Stimulated activated CD8-positive, alpha-beta memory T cell treated with anti-CD3 and anti-CD28 coated beads, Interleukin-15, amount 100 ng/mL, for 1 hour (primary cell): ENCODE measurements around the gene SLC35D3.
"Not testable (repeated sequence)": the region's sequence is repeated elsewhere in the genome, so short reads cannot be mapped to it uniquely, and the experiment has no call there.

Source experiments
- DNase-seq: peaks from one replicate; pipeline ENCODE4 v3.0.0-alpha.2; 2020; ENCODE audit warnings: low read depth

SLC35D3 gene

DNA sequence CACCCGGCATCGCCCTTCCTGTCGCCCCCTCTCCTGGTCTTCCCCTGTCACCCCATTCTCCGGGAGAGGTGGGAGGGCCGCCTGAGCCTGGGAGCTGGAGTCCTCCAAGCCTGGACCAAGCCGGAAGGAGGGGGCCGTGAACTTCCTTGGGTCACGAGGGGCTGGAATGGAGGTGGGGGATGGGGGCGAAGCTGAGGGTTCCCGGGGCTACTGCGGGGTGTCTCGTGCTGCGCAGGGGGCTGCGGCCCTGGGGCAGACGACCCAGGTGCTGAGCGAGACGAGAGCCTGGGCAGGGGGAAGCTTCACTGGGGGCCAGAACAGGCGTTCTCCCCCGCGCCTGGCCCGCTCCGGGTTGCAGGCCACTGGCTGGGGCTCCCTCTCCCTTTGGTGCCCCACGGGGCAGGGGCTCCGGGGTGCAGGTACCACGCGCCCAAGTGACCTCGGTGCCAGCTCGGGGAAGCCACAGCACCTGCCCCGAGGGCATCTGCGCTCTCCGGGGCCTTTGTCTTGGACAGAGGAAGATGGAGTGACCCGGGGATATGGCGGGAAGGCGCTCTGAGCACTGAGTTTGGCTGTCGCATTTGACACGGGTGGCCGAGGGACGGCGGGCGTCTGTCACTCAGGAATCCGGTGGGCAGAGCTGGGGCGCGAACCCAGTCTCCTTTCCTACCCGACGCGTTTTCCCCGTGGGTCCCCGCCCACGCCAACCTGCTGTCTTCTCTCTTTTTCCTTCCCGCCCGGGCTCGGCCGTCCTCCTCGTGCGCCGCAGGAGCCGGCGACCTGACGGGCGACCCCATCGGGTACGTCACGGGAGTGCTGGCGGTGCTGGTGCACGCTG is 1.2 kb downstream of the SLC35D3 start:
- DNase-seq, result no peak

DNA sequence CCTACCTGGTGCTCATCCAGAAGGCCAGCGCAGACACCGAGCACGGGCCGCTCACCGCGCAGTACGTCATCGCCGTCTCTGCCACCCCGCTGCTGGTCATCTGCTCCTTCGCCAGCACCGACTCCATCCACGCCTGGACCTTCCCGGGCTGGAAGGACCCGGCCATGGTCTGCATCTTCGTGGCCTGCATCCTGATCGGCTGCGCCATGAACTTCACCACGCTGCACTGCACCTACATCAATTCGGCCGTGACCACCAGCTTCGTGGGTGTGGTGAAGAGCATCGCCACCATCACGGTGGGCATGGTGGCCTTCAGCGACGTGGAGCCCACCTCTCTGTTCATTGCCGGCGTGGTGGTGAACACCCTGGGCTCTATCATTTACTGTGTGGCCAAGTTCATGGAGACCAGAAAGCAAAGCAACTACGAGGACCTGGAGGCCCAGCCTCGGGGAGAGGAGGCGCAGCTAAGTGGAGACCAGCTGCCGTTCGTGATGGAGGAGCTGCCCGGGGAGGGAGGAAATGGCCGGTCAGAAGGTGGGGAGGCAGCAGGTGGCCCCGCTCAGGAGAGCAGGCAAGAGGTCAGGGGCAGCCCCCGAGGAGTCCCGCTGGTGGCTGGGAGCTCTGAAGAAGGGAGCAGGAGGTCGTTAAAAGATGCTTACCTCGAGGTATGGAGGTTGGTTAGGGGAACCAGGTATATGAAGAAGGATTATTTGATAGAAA is 2.0 kb downstream of the SLC35D3 start:
- DNase-seq, result no peak

DNA sequence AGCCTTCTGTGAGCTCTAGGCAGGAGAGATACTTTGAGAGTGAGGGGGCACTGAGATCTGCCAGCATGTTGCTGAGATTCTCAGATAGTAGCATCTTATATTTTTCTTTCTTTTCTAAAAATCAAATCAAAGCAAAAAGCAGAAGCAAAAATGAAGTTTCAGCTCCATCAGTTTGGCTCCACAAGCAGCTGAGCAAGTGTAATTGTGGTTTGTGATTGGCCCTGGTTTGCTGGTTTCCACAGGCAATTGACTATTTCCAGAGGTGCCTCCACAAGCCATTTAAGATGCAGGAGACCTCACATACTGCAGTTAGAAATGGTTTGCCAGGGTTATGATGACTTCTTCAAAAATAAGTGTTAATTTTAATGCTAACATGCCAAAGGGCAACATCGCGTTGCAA is 4.3 kb downstream of the SLC35D3 start:
- DNase-seq, result no peak

DNA sequence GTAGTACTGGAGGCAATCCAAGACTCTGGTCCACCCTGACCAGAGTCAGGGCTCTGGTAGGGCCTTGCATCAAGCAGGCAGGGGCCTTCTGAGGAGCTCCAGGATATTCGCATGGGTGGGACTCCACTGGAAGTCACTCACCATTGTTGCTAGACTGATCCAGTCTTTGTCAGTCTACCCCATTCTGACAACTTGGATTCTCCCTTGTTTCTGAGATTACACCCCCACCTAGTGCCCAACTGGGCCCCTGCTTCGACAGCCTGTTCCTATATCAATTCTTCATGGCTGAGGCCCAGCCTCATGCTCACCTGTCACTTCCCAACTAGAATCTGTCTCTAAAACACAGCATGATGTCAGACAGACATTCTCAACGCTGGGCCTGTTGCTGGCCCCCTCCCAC is 5.2 kb downstream of the SLC35D3 start:
- DNase-seq, result no peak

DNA sequence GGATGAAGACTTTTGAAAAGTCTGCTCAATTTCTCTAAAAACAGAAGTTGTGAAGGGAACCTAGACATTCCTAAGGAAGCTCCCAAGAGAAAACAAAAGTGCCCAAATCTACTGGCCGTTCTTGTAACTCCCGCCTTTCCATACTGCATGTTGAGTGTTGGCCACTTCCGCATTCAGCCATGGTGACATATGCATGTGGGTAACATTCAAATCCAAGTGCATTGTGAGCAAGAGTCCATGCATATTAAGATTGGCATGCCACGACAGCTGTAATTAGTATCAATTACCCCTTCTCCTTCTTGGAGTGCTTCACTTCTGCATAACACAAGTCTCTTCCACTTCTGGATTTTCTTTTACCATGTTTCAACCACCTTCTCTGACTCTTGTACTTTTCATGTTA is 8.4 kb downstream of the SLC35D3 start:
- DNase-seq, result no peak

DNA sequence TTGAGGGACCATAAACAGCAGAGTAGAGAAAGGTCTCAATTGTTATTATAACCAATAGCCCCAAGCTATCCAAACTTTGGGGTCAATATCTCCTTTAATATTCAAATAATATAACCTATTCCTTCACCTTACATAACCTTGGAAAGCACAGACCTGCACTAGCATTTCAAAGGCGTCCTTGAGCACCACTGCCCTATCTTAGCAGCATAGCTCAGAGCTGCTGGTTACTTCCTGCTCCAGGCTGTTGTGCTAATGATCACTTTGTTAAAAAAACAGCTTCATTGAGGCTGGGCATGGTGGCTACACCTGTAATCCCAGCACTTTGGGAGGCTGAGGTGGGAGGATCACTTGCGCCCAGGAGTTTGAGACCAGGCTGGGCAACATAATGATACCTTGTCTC is 10.5 kb downstream of the SLC35D3 start:
- DNase-seq, result no peak

DNA sequence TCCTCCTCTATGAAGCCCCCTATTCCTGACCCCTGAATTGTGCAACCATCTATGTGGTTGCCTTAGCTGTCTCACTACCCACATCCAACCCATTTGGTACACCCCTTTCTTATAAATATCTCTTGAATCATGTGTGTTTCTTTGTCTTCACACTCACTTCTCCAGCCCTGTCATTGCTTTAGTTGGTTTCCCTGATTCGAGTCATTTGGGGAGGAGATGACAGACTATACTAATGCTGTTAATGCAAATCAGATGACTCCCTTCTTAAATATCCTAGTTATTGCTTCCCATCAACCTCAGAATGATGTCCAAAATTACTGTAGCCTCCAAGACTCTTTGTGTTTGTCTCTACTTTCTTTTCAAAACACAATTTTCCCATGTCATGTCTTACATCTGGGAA is 23.0 kb downstream of the SLC35D3 start:
- no peak for DNase-seq

DNA sequence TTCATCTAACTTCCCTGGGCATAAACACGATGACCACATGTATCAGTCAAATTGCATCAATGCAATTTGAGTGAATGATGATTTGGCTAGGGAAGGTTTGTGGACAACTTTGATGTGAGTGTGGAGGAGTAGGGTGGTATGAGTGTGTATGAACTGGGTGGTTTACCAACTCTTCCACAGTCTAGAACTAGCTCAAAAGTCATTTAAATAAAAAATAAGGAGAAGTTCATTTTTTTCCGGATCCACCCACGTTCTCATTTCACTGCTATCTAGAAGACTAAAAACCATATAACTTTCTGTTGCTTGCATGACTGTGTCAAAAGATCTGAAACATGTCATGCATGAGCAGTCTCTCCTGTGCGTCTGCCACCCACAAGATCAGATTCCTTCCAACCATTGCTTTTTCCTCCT is 23.6 kb downstream of the SLC35D3 start:
- no peak for DNase-seq

DNA sequence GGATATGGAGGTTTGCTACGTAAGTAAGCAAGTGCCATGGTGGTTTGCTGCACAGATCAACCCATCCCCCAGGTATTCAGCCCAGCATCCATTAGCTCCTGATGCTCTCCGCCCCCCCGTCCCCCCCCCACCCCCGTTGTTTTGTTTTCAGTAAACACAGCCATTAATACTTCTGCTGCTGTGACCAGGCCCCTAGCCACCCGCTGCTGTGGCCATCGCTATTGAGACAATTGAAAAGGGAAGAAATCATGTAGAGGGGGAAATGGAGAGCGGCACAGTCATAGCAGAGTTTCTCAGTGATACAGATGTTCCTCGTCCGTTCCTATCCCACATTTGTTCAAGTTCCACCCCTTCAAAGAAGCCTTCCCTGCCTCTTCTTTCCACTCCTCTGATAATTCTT is 24.9 kb downstream of the SLC35D3 start:
- no peak for DNase-seq

DNA sequence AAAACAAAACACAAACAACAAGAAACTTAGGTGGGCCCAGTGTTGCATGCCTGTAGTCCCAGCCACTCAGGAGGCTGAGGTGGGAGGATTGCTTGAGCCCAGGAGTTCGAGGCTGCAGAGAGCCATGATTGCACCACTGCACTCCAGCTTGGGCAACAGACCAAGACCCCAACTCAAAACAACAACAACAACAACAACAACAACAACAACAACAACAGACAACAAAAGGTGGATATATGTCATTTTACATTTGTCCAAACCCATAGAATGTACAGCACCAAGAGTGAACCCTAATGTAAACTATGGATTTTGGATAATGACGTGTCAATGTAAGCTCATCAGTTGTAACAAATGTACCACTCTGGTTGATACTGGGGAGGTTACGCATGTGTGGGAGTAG is 27.9 kb downstream of the SLC35D3 start:
- not testable (repeated sequence) for DNase-seq

DNA sequence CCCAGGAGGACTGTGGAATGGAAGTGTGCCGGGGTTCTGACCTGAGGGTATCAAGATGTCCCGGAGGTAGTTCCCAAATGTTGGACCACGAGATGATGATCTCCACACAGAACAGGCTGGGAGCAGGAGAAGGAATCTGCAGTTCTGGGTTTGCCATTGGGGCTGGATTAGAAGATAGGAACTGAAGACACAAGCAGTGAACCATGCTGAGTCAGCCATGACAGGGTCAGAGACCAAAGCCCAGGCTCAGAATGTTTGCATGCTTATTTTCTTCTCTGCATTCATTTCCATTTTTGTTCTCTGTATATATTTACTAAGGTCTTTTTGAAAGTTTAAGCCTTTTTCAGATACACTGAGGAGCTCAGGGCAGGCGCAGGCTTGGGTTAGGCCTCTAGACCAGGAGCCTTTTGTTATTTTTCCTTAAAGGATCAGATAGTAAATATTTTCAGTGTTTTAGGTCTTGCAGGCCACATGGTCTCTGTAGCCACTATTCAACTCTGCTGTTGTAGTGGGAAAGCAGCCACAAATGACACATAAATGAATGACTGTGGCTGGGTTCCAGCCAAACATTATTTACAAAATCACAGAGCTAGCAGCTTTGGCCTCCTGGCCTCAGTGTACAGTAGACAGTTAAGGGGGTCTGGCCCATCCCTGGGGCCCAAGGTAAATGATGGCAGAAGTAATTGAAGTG is 28.5 kb downstream of the SLC35D3 start:
- DNase-seq, result no peak

DNA sequence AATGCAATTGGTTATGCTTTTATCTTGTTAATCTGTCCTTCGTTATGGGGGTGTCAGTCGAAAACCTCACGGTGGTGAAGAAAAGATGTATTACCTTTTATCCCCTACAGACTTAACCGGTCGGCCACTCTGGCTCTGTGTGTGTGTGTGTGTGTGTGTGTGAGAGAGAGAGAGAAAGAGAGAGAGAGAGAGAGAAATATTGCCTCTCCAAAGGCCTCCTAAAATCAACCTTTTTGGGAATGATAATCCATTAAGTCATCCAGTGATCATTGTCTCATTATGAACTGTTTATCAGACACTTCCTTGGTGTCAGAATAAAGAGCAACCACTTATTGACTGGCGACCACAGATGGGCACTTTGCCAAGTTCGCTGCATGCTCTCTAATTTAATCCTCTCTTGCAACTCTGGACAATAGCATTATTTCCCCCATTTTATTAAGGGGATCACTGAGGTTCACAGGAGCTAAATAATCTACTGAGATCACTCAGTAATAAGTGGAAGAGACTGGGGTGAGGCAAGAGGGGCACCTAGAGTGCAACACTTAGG is 30.7 kb downstream of the SLC35D3 start:
- DNase-seq, result no peak

DNA sequence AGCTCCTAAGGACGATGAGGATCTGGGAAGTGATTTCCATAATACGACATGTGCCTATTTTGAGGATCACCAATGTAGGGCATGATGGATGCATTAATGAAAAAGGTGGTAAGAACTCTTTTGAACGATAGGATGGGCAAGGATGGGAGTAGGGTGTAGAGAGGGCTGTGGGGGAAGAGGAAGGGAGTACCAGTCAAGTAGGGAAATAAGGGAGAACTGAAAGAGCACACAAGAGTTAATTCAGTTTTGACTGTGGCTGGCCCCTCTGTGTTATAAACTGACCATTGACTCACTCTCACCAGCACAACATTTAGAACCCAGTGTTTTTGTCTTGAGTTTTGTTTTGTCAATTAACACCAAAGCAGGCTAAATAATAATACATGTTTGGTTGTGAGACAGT is 33.0 kb downstream of the SLC35D3 start:
- no peak for DNase-seq

DNA sequence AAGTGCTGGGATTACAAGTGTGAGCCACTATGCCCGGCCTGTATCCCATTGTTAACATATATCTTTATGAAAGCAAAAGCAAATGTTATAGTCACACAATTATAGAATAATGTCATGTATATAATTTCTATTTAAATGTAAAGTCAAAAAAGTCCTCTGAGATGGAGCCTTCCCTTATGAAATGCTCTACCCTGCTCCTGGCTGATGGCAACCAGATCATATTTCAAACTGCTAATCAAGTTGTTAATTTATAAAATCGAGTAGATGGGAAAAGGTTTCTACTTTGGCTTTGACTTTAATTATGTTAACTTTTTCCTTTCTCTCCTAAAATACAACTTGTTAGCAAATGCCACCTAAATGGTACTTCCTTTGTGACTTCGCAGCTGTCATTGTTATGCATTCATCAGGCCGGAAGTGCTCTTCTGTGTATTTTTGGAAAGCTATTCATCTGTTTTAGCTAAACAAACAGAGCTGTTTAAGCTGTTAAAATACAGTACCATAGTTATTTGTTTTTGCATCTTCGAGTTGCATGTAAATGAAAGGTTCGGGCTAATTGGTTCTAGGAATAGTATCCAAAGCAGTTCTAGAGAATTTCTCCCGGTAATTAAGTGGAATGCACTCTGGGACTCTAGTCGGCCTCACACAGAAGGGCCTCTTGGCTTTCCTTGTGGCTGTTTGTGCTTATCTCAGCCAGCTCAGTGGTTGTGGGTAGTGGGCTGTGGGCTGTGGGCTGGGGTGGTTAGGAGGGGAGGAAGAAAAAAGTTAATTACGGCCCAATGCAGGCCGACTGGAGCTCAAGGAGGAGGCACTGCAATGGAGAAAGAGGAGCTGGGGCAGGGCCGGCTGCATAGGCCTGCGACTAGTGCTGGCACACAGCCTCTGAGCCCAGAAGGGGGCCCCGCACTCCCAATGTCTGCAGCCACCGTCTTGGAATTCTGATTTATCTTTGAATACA is 34.8 kb downstream of the SLC35D3 start:
- no peak for DNase-seq

DNA sequence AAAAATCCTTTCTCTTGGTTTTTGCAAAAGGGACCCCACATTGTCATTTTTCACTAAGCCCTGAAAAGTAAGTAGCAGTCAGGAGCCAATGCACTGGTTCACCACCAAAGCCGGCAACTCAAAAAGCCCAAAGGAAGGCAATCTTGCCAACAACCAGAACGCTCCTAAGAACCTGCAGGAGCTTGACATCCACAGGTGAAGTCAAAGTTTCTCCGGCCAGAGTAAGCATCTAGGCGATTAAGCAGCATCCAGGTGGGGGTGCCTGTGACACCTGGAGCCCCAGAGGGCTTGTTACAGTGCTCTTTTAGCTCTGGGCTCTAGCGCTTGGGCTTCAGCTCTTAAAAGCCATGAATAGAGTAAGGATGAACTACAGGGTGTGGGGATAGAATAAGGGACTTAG is 36.1 kb downstream of the SLC35D3 start:
- no peak for DNase-seq

DNA sequence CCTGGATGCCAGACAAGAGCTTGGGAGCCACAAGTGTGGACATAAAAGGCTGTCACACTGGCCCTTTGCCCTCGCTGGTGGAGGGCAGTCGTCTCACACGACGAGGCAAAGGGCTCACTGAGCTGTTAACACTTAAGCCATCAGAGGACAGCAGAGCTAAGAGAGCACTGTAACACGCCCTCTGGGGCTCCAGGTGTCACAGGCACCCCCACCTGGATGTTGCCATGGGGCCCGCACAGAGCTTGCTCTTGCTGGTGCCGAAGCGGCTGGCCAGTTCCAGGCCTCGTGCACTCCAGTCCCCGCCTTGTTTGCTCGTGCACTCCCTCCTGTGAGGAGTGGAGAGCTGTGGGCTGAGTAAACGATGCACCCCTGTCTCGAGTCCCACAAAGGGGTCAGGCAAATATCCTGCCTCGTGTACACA is 37.4 kb downstream of the SLC35D3 start:
- no peak for DNase-seq

DNA sequence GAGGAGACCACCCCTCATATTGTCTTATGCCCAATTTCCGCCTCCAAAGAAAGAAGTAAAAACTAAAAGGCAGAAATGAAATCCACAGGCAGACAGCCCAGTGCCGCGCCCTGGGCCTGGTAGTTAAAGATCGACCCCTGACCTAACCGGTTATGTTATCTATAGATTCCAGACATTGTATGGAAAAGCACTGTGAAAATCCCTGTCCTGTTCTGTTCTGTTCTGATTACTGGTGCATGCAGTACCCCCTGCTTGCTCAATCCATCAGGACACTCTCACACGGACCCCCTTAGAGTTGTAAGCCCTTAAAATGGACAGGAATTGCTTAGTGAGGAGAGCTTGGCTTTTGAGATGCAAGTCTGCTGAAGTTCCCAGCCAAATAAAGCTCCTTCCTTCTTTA is 37.8 kb downstream of the SLC35D3 start:
- DNase-seq, result not testable (repeated sequence)

DNA sequence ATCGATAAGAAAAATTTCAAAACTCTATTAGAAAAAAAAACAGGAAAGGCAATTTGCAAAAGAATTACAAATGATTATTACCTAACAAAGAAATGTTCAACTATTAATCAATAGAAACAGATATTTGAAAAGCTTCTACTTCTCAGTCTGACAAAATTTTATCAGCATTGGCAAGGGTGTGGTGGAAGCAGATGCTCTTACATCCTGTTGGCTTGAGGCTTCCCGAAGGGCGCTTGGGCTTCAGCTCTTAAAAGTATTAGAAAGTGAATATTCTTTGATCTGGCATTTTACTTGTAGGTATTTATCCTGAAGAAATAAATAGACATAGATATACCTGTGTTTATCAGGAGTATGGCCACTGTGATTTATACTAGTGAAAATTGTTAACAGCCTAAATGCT is 38.7 kb downstream of the SLC35D3 start:
- DNase-seq, result no peak

DNA sequence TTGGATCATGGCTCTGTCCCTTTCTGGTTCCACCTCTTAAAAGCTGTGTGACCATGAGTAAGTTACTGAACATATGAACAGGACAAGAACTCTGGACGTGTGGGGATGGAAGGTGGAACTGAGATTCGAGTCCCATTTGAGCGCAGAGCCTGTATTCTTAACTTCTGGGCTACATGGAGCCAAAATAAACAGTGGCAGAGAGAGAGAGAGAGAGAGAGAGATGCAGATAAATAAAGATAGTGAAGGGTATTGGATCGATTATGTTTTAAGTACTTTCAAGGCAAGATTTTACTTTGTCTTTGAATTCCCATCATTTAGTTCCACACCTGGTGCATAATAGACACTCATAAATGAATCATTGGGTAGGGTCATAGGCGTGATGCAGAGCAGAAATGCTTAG is 39.7 kb downstream of the SLC35D3 start:
- DNase-seq, result no peak

DNA sequence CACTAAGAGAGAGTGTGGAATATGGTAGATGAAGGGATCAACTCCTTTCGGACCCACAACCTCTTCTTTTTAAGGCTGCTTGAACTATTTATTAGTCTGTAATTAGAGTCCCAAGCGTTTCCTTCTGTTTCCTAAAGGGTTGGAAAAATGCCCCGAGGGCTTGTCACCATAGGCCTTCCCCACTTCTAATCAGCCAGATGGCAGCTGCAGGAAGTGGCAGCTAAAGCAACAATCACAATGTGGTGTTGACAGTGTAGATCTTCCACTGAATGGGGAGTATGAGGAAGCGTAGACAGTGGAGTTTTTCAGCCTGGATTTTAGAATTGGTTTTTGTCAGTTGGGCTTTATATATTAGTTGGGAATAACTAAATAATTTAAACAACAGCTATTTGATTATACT is 40.6 kb downstream of the SLC35D3 start:
- no peak for DNase-seq

DNA sequence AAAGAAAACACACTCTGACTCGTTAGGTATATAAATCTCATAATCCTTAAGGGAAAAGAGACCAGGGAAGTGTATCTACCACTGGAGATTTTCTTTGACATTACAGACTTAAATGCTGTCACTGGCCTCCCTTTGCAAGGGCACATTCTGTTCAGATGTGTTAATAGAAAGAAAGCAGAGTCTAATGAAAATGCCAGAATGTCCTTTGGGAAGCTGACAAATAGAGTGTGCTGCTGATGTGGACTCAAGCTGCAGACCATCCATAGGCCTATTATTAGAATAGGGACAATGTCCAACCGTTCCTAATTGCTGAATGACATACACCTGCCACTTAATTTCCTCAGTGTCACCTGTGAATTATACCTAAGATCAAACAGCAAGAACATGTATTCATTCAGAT is 41.2 kb downstream of the SLC35D3 start:
- DNase-seq, result no peak

DNA sequence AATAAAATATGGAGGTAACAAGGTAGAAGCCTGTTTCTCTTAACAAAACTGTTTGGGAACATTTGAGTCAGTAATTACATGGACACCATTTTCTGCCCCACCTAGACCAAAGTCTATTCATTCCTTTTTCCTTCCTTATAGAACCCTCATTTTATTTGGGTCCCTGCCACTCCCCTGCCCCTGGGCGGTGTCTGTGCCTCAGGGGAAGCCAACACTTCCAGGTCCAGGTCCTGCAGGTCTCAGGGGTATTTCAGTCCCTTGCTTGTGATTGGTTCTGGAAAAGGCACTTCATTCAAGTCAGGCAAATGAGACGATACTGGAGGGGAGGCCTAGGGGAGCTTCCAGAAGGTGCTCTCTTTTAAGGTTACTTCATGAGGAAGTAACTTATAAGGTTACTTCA is 42.3 kb downstream of the SLC35D3 start:
- no peak for DNase-seq
